Dermis microvascular lymphatic vessel endothelial cell (primary cell): ENCODE measurements around the gene MRPS2. TPM values are rescaled to one million over a fixed set of nuclear protein-coding genes. Genes with fewer than 3 reads are reported as not detected.

ENCODE experiments used
- total RNA-seq: library from RNA; depleted of rRNA; stranded (reverse); fragments of >200 nt; gene quantifications from 2 replicates; pipeline ENCODE4 v1.2.1, GENCODE V29; 2014

Gene MRPS2
- total RNA-seq, 1 donor from 2014 or later = 11.3 TPM

Other genes with a start within 250 kb of the MRPS2 start
- 8.7 and 11.3 TPM in 2 replicates for gene PPP1R26, start 20.9 kb upstream of the MRPS2 start, total RNA-seq
- gene LCN1, start 20.8 kb downstream of the MRPS2 start, total RNA-seq = not detected in 2 replicates
- gene OBP2A, start 45.4 kb downstream of the MRPS2 start, total RNA-seq = not detected in 2 replicates
- not detected in 2 replicates for gene PAEP, start 61.1 kb downstream of the MRPS2 start, total RNA-seq
- not detected in 2 replicates for gene GLT6D1, start 138.9 kb downstream of the MRPS2 start, total RNA-seq
- gene LCN9, start 162.6 kb downstream of the MRPS2 start, total RNA-seq = not detected in 2 replicates
- under 0.01 TPM in 1 of 2 replicates, not detected in the other for gene SOHLH1, start 198.8 kb downstream of the MRPS2 start, total RNA-seq
- gene KCNT1, start 201.5 kb downstream of the MRPS2 start, total RNA-seq = not detected in 2 replicates